Measurements from ENCODE around the gene MYL3. TPM values are rescaled to one million over a fixed set of nuclear protein-coding genes. Genes with fewer than 3 reads are reported as not detected.

The MYL3 gene
- total RNA-seq, 1 experiment from 2014 or later, result not detected

GRCh38 chr3:46860810-46861604 is 2.2 kb downstream of the MYL3 start:
- no peak for DNase-seq
- H2AFZ ChIP-seq, result no peak overlapping the region
- no peaks in the 10 kb centered on the region; the same call in 1 of the 2 replicates for H3K27me3 ChIP-seq (ENCODE audit: insufficient read depth, low read depth)
- no peaks in the 10 kb centered on the region for H3F3A ChIP-seq (ENCODE audit: insufficient read depth, low read depth)
- no peak overlapping the region for H3K4me3 ChIP-seq
- H3K4me2 ChIP-seq, result no peak overlapping the region
- H3K79me2 ChIP-seq (ENCODE audit: low read depth), result no peaks in the 10 kb centered on the region
- ChIA-PET CTCF (no interaction called here), POLR2A (ENCODE audit: unreplicated experiment) (no interaction called here)
- BruUV-seq (replicated peaks), result no TSS peak
- H3K9me2 ChIP-seq (ENCODE audit: insufficient read depth), result no peaks in the 10 kb centered on the region
- H3K36me3 ChIP-seq (ENCODE audit: low read depth), result no peaks in the 10 kb centered on the region
- no peak overlapping the region for H3K27ac ChIP-seq
- no peak for TF ChIP-seq EZH2 (IDR thresholded peaks at IDR 0.05; ENCODE audit: low read depth)
- no peak for TF ChIP-seq CTCF (conservative IDR thresholded peaks at IDR 0.05)
- H3K4me1 ChIP-seq (replicated peaks; ENCODE audit: insufficient read depth), result no peaks in the 10 kb centered on the region
- no peaks in the 10 kb centered on the region for H3K9me3 ChIP-seq (ENCODE audit: insufficient read depth, low read depth)
- H4K20me1 ChIP-seq (ENCODE audit: insufficient read depth), result no peaks in the 10 kb centered on the region
- intact Hi-C loops (cut with micrococcal nuclease; ENCODE audit: unreplicated experiment), result loop anchor here (10.0 kb wide), 1 partner anchor 464 kb away; no protein-coding TSS in a partner anchor

- no peak overlapping the region for H2AFZ ChIP-seq
- no peaks in the 10 kb centered on the region for H3K4me1 ChIP-seq (replicated peaks; ENCODE audit: insufficient read depth)
- no peaks in the 10 kb centered on the region for H3K9me2 ChIP-seq (ENCODE audit: insufficient read depth)
- no peaks in the 10 kb centered on the region for H3K36me3 ChIP-seq (ENCODE audit: low read depth)
- no peak overlapping the region for H3K4me3 ChIP-seq
- BruUV-seq (replicated peaks), result no TSS peak
- intact Hi-C loops (cut with micrococcal nuclease; ENCODE audit: unreplicated experiment), result loop anchor here (10.0 kb wide), 1 partner anchor 465 kb away; no protein-coding TSS in a partner anchor
- TF ChIP-seq EZH2 (IDR thresholded peaks at IDR 0.05; ENCODE audit: low read depth) (no peak), CTCF (conservative IDR thresholded peaks at IDR 0.05) (peak; percentile 70)
- H3K27ac ChIP-seq, result no peak overlapping the region
- DNase-seq, result no peak
- no peaks in the 10 kb centered on the region for H3K9me3 ChIP-seq (ENCODE audit: insufficient read depth, low read depth)
- H4K20me1 ChIP-seq (ENCODE audit: insufficient read depth), result no peaks in the 10 kb centered on the region
- no peak overlapping the region for H3K4me2 ChIP-seq
- POLR2A ChIA-PET (ENCODE audit: unreplicated experiment), result no interaction called here
- CTCF ChIA-PET, result interaction anchor here (0.9 kb wide), 1 partner anchor 302 kb away, joined by 3 read pairs; no protein-coding TSS in a partner anchor
- H3F3A ChIP-seq (ENCODE audit: insufficient read depth, low read depth), result no peaks in the 10 kb centered on the region
- peaks cover 3% of the 10 kb centered on the region; the same call in 1 of the 2 replicates for H3K27me3 ChIP-seq (ENCODE audit: insufficient read depth, low read depth)
- no peaks in the 10 kb centered on the region for H3K79me2 ChIP-seq (ENCODE audit: low read depth)
Measured at GRCh38 chr3:46860017-46860809, 3.0 kb downstream of the MYL3 start.

- Histone ChIP-seq H3F3A (ENCODE audit: insufficient read depth, low read depth) (no peaks in the 10 kb centered on the region), H2AFZ (no peak overlapping the region), H3K4me3 (no peak overlapping the region), H3K4me2 (no peak overlapping the region), H3K27me3 (ENCODE audit: insufficient read depth, low read depth) (peaks cover 3% of the 10 kb centered on the region; the same call in 1 of the 2 replicates), H3K36me3 (ENCODE audit: low read depth) (no peaks in the 10 kb centered on the region), H4K20me1 (ENCODE audit: insufficient read depth) (no peaks in the 10 kb centered on the region), H3K27ac (no peak overlapping the region), H3K4me1 (replicated peaks; ENCODE audit: insufficient read depth) (no peaks in the 10 kb centered on the region), H3K9me2 (ENCODE audit: insufficient read depth) (no peaks in the 10 kb centered on the region), H3K79me2 (ENCODE audit: low read depth) (no peaks in the 10 kb centered on the region), H3K9me3 (ENCODE audit: insufficient read depth, low read depth) (no peaks in the 10 kb centered on the region)
- intact Hi-C loops (cut with micrococcal nuclease; ENCODE audit: unreplicated experiment), result no loop called here
- TF ChIP-seq CTCF (conservative IDR thresholded peaks at IDR 0.05) (no peak), EZH2 (IDR thresholded peaks at IDR 0.05; ENCODE audit: low read depth) (no peak)
- BruUV-seq (replicated peaks), result no TSS peak
- DNase-seq, result no peak
- POLR2A ChIA-PET (ENCODE audit: unreplicated experiment), result no interaction called here
- CTCF ChIA-PET, result interaction anchor here (0.9 kb wide), 1 partner anchor 300 kb away, joined by 3 read pairs; no protein-coding TSS in a partner anchor
Measured at GRCh38 chr3:46859001-46859710, 4.1 kb downstream of the MYL3 start.
